GM18499 (cell line): Measurements from ENCODE around the gene ATF6.

Source experiments
- ATAC-seq: cut with Tn5 transposase; IDR thresholded peaks from one replicate; pipeline ENCODE4 v1.9.1; 2021; ENCODE audit warnings: moderate number of reproducible peaks; ENCODE audit not compliant: insufficient read depth, unreplicated experiment

Gene ATF6

DNA sequence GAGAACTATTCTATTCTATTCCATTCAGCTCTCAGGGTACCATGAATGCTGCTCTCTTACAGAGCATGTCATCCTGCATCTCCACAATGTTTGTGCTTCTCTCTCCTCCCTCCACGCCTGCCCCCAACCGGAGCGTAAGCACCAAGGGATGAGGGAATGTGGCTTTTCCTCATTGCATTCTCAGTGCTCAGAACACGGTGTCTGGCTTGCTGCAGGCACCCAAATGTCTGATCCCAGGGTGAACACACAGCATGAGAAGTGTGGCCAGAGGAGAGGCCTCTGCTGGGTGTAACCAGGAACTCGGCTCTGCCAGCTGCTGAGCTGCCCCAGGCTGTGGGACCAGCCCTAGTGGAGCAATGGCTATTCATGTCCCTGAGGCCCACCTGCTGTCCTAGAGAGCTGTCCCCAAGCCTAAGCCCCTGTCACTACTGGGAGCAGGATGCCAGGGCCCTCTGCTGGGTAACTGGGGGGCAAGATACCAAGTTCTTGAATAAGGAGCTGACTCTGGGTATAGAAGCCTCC, 219.2 kb downstream of the ATF6 start:
- ATAC-seq, result no peak

GRCh38 chr1:161986328-161986727, 220.2 kb downstream of the ATF6 start:
- ATAC-seq, result no peak

DNA sequence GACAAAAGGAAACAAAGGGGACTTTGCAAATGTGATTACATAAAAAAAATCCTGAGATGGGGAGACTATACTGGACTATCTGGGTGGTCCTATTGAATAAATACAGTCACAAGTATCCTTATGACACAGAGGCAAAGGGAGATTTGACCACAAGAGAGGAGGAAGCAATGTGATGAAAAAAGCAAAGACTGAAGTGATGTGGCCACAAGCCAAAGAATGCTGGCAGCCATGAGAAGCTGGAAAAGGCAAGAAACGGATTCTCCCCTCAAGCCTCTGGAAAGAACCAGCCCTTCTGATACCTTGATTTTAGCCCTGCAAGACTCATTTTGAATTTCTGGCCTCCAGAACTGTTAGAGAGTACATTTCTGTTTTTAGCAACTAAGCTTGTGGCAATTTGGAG, 221.2 kb downstream of the ATF6 start:
- no peak for ATAC-seq

DNA sequence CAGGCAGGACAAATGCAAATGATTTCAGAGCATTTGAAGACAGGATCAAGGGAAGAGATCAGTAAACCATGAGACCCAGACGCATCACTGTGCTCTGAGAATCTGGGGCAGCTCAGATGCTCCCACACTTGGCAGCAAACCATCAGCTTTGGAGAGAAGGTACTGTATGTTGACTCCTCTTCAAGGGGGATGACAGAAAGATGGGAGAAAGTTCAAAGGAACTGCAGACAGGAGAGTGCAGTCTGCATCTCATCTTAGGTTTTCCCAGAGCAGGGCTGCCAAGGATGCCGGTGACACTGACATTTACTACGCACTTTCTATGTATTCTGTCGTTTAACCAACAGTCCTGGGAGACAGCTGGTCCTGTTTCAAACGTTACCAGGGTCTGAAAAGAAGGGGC, 221.8 kb downstream of the ATF6 start:
- no peak for ATAC-seq

GRCh38 chr1:161988413-161988812, 222.3 kb downstream of the ATF6 start:
- ATAC-seq, result no peak

DNA sequence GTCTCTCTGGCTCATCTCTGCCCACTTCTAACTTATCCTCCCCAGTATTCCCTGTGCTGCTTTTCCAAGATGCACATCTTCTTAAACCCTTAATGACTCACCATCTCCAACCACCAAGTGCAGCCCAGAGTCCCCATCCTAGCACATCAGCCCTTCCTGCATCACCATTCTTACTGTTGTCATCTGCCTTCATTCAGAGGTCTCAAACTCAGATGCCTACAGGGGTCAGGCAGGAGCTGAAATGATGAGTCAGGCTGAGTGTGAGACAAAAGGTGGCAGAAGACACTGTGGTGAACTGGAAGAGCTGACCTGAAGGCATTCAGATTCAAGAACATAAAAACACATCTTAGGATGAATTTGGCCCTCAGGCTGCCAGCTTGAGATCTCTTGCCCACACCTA, 223.0 kb downstream of the ATF6 start:
- no peak for ATAC-seq

GRCh38 chr1:161989786-161990185, 223.7 kb downstream of the ATF6 start:
- ATAC-seq, result no peak

DNA sequence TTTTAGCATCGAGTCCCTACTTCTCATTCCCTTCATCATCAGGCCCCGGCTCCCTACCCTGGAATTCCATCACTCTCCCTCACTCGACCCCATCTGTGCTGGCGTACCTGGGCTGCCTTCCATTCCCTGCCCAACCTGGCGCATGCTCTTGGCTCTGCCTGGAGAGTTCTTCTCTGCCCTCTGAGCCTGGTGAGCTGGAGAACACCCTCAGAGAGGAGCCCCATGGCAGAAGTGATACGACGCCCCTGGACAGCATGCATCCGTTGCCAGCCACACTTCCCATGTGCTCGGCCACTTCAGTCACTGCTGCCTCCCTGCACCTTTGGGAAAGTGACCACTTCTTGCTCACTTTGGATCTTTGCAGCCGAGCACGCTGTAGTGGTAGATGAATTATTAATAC, 227.5 kb downstream of the ATF6 start:
- no peak for ATAC-seq

DNA sequence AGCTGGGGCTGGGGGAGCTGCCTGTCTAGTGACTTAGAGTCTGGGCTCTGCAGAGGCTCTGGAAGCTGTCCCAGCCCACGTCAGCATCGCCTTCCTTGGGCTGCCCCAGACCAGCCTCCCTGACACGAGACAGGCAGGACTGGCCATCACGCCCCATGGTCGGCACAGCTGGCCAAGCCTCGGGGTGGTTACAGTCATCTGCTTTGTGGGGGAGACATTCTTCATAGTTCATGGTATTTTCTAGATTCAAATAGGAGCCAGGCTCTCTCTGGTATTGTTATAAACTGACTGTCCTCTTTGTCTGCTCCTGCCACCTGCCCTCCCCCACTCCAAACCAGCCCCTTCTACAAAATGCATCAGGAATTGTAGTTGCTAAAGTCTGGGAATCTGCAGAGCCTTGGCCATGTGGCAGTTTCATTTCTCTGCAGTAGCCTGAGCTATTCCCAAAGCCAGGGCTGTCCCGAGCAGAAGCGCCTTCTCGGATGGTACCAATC, 228.1 kb downstream of the ATF6 start:
- no peak for ATAC-seq

DNA sequence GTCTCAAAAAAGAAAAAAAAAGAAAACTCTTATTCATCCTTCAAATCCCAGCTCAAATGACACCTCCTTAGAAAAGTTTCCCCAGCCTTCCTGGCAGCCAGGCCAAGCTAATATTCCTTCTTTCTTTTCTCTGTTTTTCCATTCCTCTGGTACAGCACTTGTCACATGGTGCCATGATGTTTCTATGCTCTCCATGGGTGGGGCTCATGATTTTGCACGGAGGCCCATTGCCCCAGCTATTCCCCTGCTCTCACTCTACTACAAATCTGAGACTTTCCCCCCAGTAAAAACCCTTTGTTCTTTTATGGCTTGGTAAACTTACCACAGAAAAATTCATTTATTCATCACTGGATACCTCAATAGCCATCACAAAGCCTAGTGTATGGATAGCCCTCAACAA, 231.0 kb downstream of the ATF6 start:
- no peak for ATAC-seq

DNA sequence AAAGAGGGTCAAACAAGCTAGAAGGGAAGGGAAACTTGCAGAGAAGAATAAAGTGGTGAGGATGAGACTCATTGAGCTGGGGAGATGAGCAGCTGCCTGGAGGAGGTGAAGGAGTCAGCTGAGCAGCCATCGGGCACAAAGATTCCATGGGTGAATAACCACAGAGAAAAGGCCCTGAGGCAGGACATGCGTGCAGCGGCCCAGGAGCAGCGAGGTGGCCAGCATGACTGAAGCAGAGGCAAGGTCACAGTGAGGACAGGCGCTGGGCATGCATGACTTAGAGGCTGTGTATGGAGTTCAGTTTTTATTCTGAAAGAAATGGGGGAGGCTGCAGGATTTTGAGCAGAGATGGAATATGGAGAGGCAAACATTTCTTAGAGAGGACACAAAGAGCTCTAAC, 232.7 kb downstream of the ATF6 start:
- ATAC-seq, result no peak

GRCh38 chr1:161999301-162000052, 233.4 kb downstream of the ATF6 start:
- no peak for ATAC-seq

- ATAC-seq, result no peak
Observed at GRCh38 chr1:162000053-162000420, 233.9 kb downstream of the ATF6 start.

DNA sequence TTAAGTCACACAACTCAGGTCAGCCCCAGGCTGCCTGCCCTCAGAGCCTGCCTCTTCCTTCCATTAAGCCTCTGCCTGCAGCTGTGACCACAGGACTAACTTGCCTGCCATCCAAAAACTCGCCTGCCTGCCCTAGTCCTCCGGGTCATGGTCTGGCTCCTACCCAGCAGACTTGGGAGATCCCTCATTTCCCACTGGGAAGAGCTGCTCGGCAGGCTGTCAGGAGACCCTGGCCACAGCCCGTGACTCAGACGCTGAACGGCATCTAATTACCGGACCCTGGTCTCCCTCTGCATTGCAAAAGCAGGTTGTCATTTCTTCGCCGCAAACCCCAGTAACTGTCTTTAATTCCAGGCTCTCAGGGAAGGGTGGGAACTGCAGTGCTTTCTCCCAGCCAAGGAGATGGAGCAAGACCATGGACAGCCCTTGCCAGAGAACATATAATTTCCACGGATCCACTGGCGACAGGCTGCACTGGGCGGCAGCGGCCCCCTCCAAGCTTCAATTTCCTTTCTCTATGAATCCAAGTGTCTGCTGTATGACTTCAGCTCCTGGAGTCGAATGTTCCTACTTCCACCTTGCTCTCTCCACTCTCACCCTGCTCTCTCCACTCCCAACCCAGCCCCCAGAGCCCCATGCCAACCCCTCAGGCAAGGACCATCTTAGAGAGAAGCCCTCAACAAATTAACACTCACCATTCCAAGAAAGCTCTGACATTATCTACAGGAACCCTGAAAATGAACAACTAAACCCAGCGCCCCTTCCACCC, 237.1 kb downstream of the ATF6 start:
- ATAC-seq, result no peak

DNA sequence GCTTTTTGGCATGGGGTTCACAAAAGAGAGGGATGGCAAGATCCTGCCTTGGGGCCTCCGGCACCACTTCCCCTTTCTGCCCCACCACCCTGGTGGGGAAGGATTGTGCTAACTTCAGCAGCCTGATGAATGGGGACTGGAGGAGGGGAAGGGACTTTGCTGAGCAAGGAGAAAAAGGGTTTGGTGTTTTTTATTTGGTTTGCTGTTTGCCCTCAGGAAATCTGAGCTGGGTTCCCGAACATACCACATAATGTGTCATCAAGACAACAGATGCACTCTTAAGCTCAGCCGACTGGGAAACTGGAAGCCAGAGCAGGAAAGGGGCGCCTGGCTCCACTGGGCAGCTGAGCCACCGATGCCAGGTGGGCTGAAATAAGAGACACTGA, 237.7 kb downstream of the ATF6 start:
- ATAC-seq, result no peak

DNA sequence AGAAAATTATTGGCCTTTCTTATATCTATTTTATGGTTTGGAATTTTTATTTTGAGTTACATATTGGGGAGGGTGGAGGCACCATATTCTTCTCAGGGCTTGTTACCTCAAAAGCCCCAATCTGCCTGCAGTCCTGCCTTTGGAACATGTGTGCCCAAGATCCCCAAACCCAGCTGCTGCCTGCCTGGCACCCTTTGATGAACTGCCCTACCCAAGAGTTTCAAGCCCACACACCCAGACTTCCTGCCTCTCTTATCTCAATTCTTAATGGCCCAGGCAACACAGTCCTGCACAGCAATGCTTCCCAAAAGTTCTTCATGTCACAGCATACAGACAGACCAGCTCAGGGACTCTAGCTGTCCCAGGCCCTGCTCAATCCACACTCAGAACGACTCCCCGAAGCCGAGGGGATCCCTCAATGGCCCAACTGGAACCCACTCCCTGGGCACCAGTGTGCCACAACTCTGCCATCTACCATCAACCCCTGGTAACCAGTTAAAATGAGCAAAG, 238.4 kb downstream of the ATF6 start:
- ATAC-seq, result no peak

- no peak for ATAC-seq
Observed at GRCh38 chr1:162006081-162006480, 240.0 kb downstream of the ATF6 start.

DNA sequence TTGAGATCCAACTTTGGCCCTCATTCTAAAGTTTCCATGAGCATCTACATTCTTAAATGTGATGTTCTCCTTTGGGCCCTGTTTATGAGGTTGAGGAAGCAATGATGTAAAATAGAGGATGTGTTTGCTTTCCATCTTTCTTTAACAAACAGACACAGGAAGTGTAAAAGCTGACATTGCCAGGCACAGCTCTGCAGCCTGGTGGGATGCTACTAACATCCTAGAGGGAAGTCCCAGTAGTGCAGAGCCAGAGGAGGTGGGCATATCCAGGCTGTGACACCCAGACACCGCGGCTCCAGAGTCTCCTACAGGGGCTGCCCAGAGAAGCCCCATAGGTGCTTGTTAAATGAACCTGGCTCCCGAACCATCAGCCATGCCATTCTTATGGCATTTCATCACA, 241.3 kb downstream of the ATF6 start:
- no peak for ATAC-seq

DNA sequence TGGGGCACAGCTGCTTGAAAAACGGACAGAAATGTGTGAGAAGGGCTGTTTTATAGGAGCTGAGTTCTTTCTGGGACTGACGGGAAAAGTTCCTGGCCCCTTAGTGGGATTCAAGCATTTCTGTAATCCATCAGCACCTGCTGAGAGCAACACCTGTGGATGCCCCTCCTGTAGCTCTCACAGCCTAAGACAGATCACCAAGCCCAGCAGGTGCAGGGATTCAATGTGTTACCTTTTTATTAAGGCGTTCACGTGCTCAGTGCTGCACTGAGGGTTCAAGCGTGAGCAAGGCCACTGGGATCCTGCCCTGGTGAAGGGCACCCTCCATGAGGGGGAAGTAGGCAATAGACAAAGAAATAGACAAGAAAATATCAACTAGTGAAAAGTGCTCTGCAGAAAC, 242.7 kb downstream of the ATF6 start:
- no peak for ATAC-seq

DNA sequence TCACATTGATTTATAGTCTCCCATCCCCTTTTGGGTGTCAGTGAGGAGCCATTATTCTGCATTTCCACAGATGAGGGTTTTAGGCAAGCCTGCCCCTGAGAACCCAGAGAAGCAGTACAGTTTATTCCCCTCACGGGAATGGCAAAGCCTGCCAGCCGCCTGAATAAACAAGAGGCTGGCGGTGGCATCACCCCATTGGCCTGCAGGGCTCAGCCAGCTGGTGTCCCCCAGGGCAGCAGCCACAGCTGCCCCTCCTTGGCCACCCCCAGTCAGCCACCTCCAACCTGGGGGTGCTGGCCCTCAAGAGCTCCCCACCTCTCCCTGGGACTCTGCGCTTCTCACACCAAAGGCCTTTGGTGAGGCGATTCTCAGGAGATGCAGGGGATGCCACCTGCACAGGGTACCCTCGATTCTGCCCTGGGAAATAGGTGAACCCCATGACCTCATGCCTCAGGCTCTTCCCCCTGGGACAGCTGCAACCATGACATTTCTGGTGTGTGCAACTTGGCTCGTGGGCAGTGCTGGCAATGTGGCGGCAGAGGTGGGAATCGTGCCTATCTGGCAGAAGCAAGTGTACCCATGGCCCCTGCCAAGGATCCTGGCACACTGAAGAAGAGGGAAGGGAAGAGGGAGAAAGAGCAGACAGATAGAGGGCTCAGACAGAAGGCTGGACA, 243.5 kb downstream of the ATF6 start:
- ATAC-seq, result no peak

DNA sequence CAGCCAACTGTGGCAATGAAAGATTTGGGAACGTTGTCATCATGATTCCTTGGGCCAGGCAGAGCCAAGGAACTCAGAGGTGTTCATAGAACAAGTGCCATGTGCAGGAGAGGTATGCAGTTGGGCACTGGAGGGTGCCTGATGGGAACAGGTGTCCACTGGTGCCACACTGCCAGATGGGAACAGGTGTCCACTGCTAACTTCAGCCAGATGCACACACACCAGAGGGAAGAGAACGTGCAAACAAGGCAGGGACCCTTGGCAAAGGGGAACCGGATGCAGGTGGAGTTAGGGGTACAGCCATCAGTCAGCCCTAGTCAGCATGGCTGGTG, 244.0 kb downstream of the ATF6 start:
- ATAC-seq, result no peak
